NB4 (cell line): ENCODE results near the gene CPSF7.

Experiments
- CTCF ChIP-seq: IDR thresholded peaks from one replicate; pipeline ENCODE4 v1.5.1; 2012; ENCODE audit warnings: low read depth, low read length
- MAX ChIP-seq: IDR thresholded peaks from 2 replicates; pipeline ENCODE4 v1.6.1; 2011; ENCODE audit warnings: low read depth, low read length
- MYC ChIP-seq: IDR thresholded peaks from 2 replicates; pipeline ENCODE4 v1.6.1; 2011; ENCODE audit warnings: low read depth, low read length
- POLR2A ChIP-seq: IDR thresholded peaks from 2 replicates; pipeline ENCODE4 v1.6.1; 2011; ENCODE audit warnings: mild to moderate bottlenecking; ENCODE audit not compliant: insufficient read length; ENCODE audit errors: extremely low read depth

GRCh38 chr11:61475433-61475832, 45.7 kb upstream of the CPSF7 start:
- no peak for TF ChIP-seq POLR2A
- no peak for TF ChIP-seq CTCF
- no peak for TF ChIP-seq MYC
- no peak for TF ChIP-seq MAX
